SK-N-SH treated with all-trans-retinoic acid at 6 μM for 48 hours (cell line): ENCODE measurements around the gene TEAD1.

Source experiments
- ATAC-seq: fragments of 200-7000 bp; cut with Tn5 transposase; 3 replicates; pipeline ENCODE4 v1.9.1; 2020; ENCODE audit warnings: mild to moderate bottlenecking, moderate library complexity
- ARNTL ChIP-seq: fragments of 450-650 bp; formaldehyde crosslinking; IDR thresholded peaks from 2 replicates; pipeline ENCODE4 v1.5.0; 2020; ENCODE audit warnings: low read depth, mild to moderate bottlenecking, moderate library complexity, borderline replicate concordance
- CREB5 ChIP-seq: fragments of 250-450 bp; sonication (Bioruptor Pico); IDR thresholded peaks from 2 replicates; pipeline ENCODE4 v1.5.1; 2020; ENCODE audit warnings: low read depth, mild to moderate bottlenecking, moderate library complexity
- CSDC2 ChIP-seq: fragments of 250-450 bp; sonication (Bioruptor Pico); IDR thresholded peaks from 2 replicates; pipeline ENCODE4 v1.5.0; 2020; ENCODE audit warnings: mild to moderate bottlenecking, moderate library complexity
- CSRNP3 ChIP-seq: fragments of 250-450 bp; sonication (Bioruptor Pico); IDR thresholded peaks from 2 replicates; pipeline ENCODE4 v1.5.1; 2021; ENCODE audit warnings: mild to moderate bottlenecking, moderate library complexity
- ESRRG ChIP-seq: fragments of 250-450 bp; sonication (Bioruptor Pico); IDR thresholded peaks from 2 replicates; pipeline ENCODE4 v1.6.1; 2021; ENCODE audit warnings: mild to moderate bottlenecking
- GLIS3 ChIP-seq: fragments of 250-450 bp; sonication (Bioruptor Pico); IDR thresholded peaks from 2 replicates; pipeline ENCODE4 v1.5.0; 2020; ENCODE audit warnings: mild to moderate bottlenecking, moderate library complexity
- ISL1 ChIP-seq: fragments of 250-450 bp; sonication (Bioruptor Pico); IDR thresholded peaks from 2 replicates; pipeline ENCODE4 v2.1.2; 2022; ENCODE audit warnings: mild to moderate bottlenecking, moderate library complexity
- OSR1 ChIP-seq: fragments of 250-450 bp; sonication (Bioruptor Pico); IDR thresholded peaks from 2 replicates; pipeline ENCODE4 v1.8.0; 2022; ENCODE audit warnings: moderate library complexity, mild to moderate bottlenecking, inconsistent platforms
- PATZ1 ChIP-seq: fragments of 250-450 bp; sonication (Bioruptor Pico); IDR thresholded peaks from 2 replicates; pipeline ENCODE4 v1.8.0; 2020; ENCODE audit warnings: mild to moderate bottlenecking, moderate library complexity, borderline replicate concordance
- POU6F1 ChIP-seq: fragments of 250-450 bp; sonication (Bioruptor Pico); IDR thresholded peaks from 2 replicates; pipeline ENCODE4 v1.8.0; 2021; ENCODE audit warnings: low read depth, mild to moderate bottlenecking, moderate library complexity, borderline replicate concordance
- PPARA ChIP-seq: fragments of 250-450 bp; sonication (Bioruptor Pico); IDR thresholded peaks from 2 replicates; pipeline ENCODE4 v1.5.0; 2020; ENCODE audit warnings: mild to moderate bottlenecking, borderline replicate concordance
- RARB ChIP-seq: fragments of 250-450 bp; sonication (Bioruptor Pico); IDR thresholded peaks from 2 replicates; pipeline ENCODE4 v1.8.0; 2021; ENCODE audit warnings: mild to moderate bottlenecking, moderate library complexity
- SNAI2 ChIP-seq: fragments of 250-450 bp; sonication (Bioruptor Pico); IDR thresholded peaks from 2 replicates; pipeline ENCODE4 v1.5.0; 2020; ENCODE audit warnings: mild to moderate bottlenecking, moderate library complexity
- TCF4 ChIP-seq: fragments of 250-450 bp; sonication (Bioruptor Pico); IDR thresholded peaks from 2 replicates; pipeline ENCODE4 v1.8.0; 2021; ENCODE audit warnings: mild to moderate bottlenecking, moderate library complexity, borderline replicate concordance
- TOX ChIP-seq: fragments of 250-450 bp; sonication (Bioruptor Pico); IDR thresholded peaks from 2 replicates; pipeline ENCODE4 v1.8.0; 2021; ENCODE audit warnings: mild to moderate bottlenecking, moderate library complexity, borderline replicate concordance
- TSHZ2 ChIP-seq: fragments of 250-450 bp; sonication (Bioruptor Pico); IDR thresholded peaks from 2 replicates; pipeline ENCODE4 v1.5.0; 2020; ENCODE audit warnings: mild to moderate bottlenecking, moderate library complexity
- ZC3H10 ChIP-seq: fragments of 250-450 bp; sonication (Bioruptor Pico); IDR thresholded peaks from 2 replicates; pipeline ENCODE4 v1.5.1; 2021; ENCODE audit warnings: mild to moderate bottlenecking, moderate library complexity
- ZFP3 ChIP-seq: fragments of 250-450 bp; sonication (Bioruptor Pico); IDR thresholded peaks from 2 replicates; pipeline ENCODE4 v1.5.0; 2020; ENCODE audit warnings: mild to moderate bottlenecking, moderate library complexity
- ZFP30 ChIP-seq: fragments of 450-650 bp; formaldehyde crosslinking; IDR thresholded peaks from 2 replicates; pipeline ENCODE4 v1.5.0; 2022; ENCODE audit warnings: mild to moderate bottlenecking, moderate library complexity
- ZNF565 ChIP-seq: fragments of 450-650 bp; formaldehyde crosslinking; conservative IDR thresholded peaks from 2 replicates; pipeline ENCODE4 v1.5.0; 2020; ENCODE audit warnings: low read depth, mild to moderate bottlenecking, moderate library complexity
- ZNF70 ChIP-seq: fragments of 450-650 bp; formaldehyde crosslinking; IDR thresholded peaks from 2 replicates; pipeline ENCODE4 v1.5.0; 2020; ENCODE audit warnings: mild to moderate bottlenecking, moderate library complexity
- ZNF8 ChIP-seq: fragments of 450-650 bp; formaldehyde crosslinking; IDR thresholded peaks from 2 replicates; pipeline ENCODE4 v1.5.0; 2020; ENCODE audit warnings: mild to moderate bottlenecking, moderate library complexity

TEAD1 gene

GRCh38 chr11:12865863-12866595 is 191.8 kb downstream of the TEAD1 start:
- no peak for ATAC-seq
- no peak for TF ChIP-seq ESRRG (CRISPR knock-in tag)
- TF ChIP-seq SNAI2 (CRISPR knock-in tag): no peak
- no peak for TF ChIP-seq CSRNP3 (CRISPR knock-in tag)
- no peak for TF ChIP-seq ARNTL (CRISPR knock-in tag)
- TF ChIP-seq ZNF70 (CRISPR knock-in tag): no peak
- no peak for TF ChIP-seq RARB (CRISPR knock-in tag)
- TF ChIP-seq ZFP30: no peak
- TF ChIP-seq OSR1 (CRISPR knock-in tag): no peak

GRCh38 chr11:12867531-12867930 is 193.3 kb downstream of the TEAD1 start:
- ATAC-seq: no peak
- TF ChIP-seq CSRNP3 (CRISPR knock-in tag) (no peak), RARB (CRISPR knock-in tag) (no peak), TCF4 (no peak), ZNF8 (CRISPR knock-in tag) (no peak), PPARA (CRISPR knock-in tag) (no peak), OSR1 (CRISPR knock-in tag) (no peak), ZC3H10 (no peak), SNAI2 (CRISPR knock-in tag) (no peak), ESRRG (CRISPR knock-in tag) (no peak), ISL1 (CRISPR knock-in tag) (no peak), ARNTL (CRISPR knock-in tag) (no peak), POU6F1 (CRISPR knock-in tag) (no peak), CSDC2 (CRISPR knock-in tag) (no peak), CREB5 (CRISPR knock-in tag) (no peak), ZFP3 (CRISPR knock-in tag) (no peak), PATZ1 (CRISPR knock-in tag) (no peak), TOX (CRISPR knock-in tag) (no peak), TSHZ2 (CRISPR knock-in tag) (no peak), ZNF565 (no peak), GLIS3 (CRISPR knock-in tag) (no peak)
